ENCODE measurements around the gene NT5C2. TPM values are rescaled to one million over a fixed set of nuclear protein-coding genes. Genes with fewer than 3 reads are reported as not detected.
"Not testable (repeated sequence)": the region's sequence is repeated elsewhere in the genome, so short reads cannot be mapped to it uniquely, and the experiment has no call there.

NT5C2 gene
- total and polyA plus RNA-seq, 3 donors from 2014 or later = 105 to 125 (median 114) TPM

DNA sequence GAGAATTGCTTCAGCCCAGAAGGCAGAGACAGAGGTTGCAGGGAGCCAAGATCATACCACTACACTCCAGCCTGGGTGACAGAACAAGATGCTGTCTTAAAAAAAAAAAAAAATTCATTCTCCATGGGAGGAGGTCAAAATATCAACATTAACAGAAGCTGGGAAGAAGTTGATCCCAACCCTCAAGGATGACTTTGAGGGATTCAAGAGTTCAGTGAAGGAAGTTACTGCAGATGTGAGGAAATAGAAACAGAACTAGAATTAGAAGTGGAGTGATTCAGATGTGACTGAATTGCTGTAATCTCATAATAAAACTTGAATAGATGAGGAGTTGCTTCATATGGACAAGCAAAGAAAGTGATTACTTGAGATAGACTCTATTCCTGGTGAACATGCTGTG lies 32.9 kb upstream of the NT5C2 start:
- DNase-seq = no peak
- Histone ChIP-seq H3K27ac (no peak overlapping the region), H3K4me3 (no peak overlapping the region), H3K4me1 (peaks cover 4% of the 10 kb centered on the region), H3K9me3 (no peaks in the 10 kb centered on the region), H3K36me3 (ENCODE audit: low read depth, missing control alignments) (no peaks in the 10 kb centered on the region), H3K27me3 (no peaks in the 10 kb centered on the region)
- TF ChIP-seq, protein P1, sequence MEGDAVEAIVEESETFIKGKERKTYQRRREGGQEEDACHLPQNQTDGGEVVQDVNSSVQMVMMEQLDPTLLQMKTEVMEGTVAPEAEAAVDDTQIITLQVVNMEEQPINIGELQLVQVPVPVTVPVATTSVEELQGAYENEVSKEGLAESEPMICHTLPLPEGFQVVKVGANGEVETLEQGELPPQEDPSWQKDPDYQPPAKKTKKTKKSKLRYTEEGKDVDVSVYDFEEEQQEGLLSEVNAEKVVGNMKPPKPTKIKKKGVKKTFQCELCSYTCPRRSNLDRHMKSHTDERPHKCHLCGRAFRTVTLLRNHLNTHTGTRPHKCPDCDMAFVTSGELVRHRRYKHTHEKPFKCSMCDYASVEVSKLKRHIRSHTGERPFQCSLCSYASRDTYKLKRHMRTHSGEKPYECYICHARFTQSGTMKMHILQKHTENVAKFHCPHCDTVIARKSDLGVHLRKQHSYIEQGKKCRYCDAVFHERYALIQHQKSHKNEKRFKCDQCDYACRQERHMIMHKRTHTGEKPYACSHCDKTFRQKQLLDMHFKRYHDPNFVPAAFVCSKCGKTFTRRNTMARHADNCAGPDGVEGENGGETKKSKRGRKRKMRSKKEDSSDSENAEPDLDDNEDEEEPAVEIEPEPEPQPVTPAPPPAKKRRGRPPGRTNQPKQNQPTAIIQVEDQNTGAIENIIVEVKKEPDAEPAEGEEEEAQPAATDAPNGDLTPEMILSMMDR (IDR thresholded peaks at IDR 0.05) = no peak
- TF ChIP-seq POLR2A (IDR thresholded peaks at IDR 0.05) = no peak
- intact Hi-C loops (cut with DNase I; ENCODE audit: low total_unique reads) = no loop called here

DNA sequence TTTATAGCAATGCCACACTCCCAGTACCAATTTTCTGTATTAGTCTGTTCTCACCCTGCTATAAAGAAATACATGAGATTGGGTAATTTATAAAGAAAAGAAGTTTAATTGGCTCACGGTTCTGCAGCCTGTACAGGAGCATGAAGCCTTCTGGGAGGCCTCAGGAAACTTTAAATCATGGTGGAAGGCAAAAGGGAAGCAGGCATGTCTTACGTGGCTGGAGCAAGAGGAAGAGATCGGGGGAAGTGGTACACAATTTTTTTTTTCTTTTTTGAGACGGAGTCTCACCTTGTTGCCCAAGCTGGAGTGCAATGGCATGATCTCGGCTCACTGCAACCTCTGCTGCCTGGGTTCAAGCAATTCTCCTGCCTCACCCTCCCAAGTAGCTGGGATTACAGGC lies 31.6 kb upstream of the NT5C2 start:
- WGBS, 2 donors = 86 to 91% methylated on average over 5 of the region's 5 CpGs
- H3K4me1 ChIP-seq; H3K27ac ChIP-seq; H3K9me3 ChIP-seq; DNase-seq; H3K27me3 ChIP-seq; H3K4me3 ChIP-seq; intact Hi-C loops (cut with DNase I; ENCODE audit: low total_unique reads); H3K36me3 ChIP-seq (ENCODE audit: low read depth, missing control alignments): not testable (repeated sequence)

DNA sequence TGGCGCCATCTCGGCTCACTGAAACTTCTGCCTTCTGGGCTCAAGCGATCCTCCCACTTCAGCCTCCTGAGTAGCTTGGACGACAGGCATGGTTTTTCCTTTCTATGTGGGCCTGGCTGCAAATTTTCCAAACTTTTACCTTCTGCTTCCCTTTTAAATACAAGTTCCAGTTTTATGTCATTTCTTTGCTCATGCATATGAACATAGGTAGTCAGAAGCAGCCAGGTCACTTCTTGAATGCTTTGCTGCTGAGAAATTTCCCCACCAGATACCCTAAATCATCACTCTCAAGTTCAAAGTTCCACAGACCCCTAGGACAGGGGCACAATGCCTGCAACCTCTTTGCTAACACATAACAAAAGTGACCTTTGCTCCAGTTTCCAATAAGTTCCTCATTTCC lies 31.1 kb upstream of the NT5C2 start:
- no peak for TF ChIP-seq POLR2A (IDR thresholded peaks at IDR 0.05)
- TF ChIP-seq, protein P1 (IDR thresholded peaks at IDR 0.05) = no peak
- WGBS, 2 donors = 87 to 90% methylated on average over 4 of the region's 4 CpGs
- H3K36me3 ChIP-seq (ENCODE audit: low read depth, missing control alignments) = no peaks in the 10 kb centered on the region
- no peaks in the 10 kb centered on the region for H3K4me1 ChIP-seq
- no peaks in the 10 kb centered on the region for H3K9me3 ChIP-seq
- H3K27me3 ChIP-seq = no peaks in the 10 kb centered on the region
- no peak overlapping the region for H3K27ac ChIP-seq
- DNase-seq = no peak
- intact Hi-C loops (cut with DNase I; ENCODE audit: low total_unique reads) = no loop called here
- H3K4me3 ChIP-seq = no peak overlapping the region

DNA sequence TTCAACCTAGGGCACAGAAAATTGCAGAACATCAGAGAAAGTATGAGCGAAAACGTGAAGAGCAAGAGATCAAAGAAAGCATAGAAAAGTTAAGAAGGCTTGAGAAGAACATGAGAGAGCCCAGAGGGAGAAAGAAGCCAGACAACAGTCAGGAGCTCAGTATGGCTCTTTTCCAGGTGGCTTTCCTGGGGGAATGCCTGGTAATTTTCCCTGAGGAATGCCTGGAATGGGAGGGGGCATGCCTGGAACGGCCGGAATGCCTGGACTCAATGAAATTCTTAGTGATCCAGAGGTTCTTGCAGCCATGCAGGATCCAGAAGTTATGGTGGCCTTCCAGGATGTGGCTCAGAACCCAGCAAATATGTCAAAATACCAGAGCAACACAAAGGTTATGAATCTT lies 23.3 kb upstream of the NT5C2 start:
- H3K4me3 ChIP-seq; H3K4me1 ChIP-seq; intact Hi-C loops (cut with DNase I; ENCODE audit: low total_unique reads); H3K27me3 ChIP-seq; H3K36me3 ChIP-seq (ENCODE audit: low read depth, missing control alignments); DNase-seq; H3K9me3 ChIP-seq; H3K27ac ChIP-seq: not testable (repeated sequence)
- WGBS, 2 donors = 51 to 57% methylated on average over 4 of the region's 4 CpGs

DNA sequence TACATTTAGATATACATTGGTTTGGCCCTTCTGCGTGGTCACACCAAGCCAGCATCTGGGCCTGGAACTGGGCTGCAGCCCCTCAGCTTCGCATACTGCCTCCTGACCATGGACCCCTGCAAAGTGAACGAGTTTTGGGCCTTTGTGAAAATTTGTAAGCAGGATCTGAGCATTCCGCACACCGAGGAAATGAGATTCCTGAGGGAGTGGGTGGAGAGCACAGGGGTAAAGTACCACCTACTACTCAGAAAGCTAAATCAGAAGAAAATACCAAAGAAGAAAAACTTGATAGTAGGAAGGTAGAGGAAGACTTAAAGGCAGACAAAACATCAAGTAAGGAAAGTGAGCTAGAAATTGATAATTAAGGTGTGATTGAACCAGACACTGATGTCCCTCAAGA lies 22.5 kb upstream of the NT5C2 start:
- Histone ChIP-seq H3K27ac (no peak overlapping the region), H3K4me3 (no peak overlapping the region), H3K27me3 (no peaks in the 10 kb centered on the region), H3K9me3 (no peaks in the 10 kb centered on the region), H3K36me3 (ENCODE audit: low read depth, missing control alignments) (no peaks in the 10 kb centered on the region), H3K4me1 (no peaks in the 10 kb centered on the region)
- intact Hi-C loops (cut with DNase I; ENCODE audit: low total_unique reads) = no loop called here
- WGBS, 2 donors = 82 to 89% methylated on average over 5 of the region's 5 CpGs
- TF ChIP-seq, protein P1 (IDR thresholded peaks at IDR 0.05) = no peak
- TF ChIP-seq POLR2A (IDR thresholded peaks at IDR 0.05) = no peak
- no peak for DNase-seq

DNA sequence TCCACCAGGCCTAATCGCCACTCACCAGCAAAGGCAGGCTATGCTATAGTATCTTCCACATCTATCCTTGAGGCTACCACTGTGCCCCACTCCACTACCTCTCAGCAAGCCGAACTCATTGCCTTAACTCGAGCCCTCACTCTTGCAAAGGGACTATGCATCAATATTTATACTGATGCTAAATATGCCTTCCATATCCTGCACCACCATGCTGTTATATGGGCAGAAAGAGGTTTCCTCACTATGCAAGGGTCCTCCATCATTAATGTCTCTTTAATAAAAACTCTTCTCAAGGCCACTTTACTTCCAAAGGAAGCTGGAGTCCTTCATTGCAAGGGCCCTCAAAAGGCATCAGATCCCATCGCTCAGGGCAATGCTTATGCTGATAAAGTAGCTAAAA lies 17.2 kb upstream of the NT5C2 start:
- 86 to 91% methylated on average over 4 of the region's 4 CpGs for WGBS, 2 donors
- intact Hi-C loops (cut with DNase I; ENCODE audit: low total_unique reads) = not testable (repeated sequence)

DNA sequence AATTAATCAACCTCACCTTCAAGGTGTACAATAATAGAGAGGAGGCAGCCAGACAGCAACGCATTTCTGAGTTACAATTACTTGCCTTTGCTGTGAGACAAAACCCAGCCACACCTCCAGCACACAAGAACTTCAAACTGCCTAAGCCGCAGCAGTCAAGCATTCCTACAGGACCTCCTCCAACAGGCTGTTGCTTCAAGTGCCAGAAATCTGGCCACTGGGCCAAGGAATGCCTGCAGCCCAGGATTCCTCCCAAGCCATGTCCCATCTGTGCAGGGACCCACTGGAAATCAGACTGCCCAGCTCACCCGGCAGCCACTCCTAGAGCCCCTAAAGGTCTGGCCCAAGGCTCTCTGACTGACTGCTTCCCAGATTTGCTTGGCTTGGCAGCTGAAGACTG lies 14.6 kb upstream of the NT5C2 start:
- H3K36me3 ChIP-seq (ENCODE audit: low read depth, missing control alignments); H3K27ac ChIP-seq; intact Hi-C loops (cut with DNase I; ENCODE audit: low total_unique reads); DNase-seq; H3K9me3 ChIP-seq; H3K4me1 ChIP-seq; H3K27me3 ChIP-seq; H3K4me3 ChIP-seq: not testable (repeated sequence)
- 42 to 50% methylated on average over 1 to 3 of the region's 3 CpGs for WGBS, 2 donors

More for the DNA sequence above, 17.2 kb upstream of the NT5C2 start:
- not testable (repeated sequence) for DNase-seq; H3K4me3 ChIP-seq; H3K9me3 ChIP-seq; H3K36me3 ChIP-seq (ENCODE audit: low read depth, missing control alignments); H3K27ac ChIP-seq; H3K27me3 ChIP-seq; H3K4me1 ChIP-seq

Data from testis (tissue), 3 donors.